ENCODE measurements around the gene VTI1A. TPM values are rescaled to one million over a fixed set of nuclear protein-coding genes. Genes with fewer than 3 reads are reported as not detected.
A peak's percentile ranks its signal among the peaks of the same experiment; 100 is the strongest.

The VTI1A gene
- total RNA-seq, 1 donor, result 37.1 TPM

DNA sequence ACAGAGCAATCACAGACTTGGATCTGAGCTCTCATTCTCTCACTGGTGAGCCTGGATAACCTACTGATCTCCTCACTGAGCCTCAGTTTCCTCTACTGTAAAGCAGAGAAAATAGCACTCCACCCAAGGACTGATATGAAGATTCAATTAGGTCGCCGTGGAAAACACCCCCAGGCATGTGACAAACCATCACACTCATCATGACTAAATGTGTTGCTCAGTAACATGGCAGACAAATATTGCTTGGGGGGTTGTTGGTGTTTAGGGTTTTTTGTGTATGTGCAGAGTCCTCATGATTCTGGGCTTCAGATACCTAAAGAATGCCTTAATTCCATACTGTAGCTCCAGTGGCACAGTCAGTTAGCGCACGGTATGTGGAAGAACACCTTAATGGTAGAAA lies 380.9 kb downstream of the VTI1A start:
- H3K4me3 ChIP-seq (ENCODE audit: low read depth, low read length), result no peak overlapping the region
- TF ChIP-seq, protein P1, sequence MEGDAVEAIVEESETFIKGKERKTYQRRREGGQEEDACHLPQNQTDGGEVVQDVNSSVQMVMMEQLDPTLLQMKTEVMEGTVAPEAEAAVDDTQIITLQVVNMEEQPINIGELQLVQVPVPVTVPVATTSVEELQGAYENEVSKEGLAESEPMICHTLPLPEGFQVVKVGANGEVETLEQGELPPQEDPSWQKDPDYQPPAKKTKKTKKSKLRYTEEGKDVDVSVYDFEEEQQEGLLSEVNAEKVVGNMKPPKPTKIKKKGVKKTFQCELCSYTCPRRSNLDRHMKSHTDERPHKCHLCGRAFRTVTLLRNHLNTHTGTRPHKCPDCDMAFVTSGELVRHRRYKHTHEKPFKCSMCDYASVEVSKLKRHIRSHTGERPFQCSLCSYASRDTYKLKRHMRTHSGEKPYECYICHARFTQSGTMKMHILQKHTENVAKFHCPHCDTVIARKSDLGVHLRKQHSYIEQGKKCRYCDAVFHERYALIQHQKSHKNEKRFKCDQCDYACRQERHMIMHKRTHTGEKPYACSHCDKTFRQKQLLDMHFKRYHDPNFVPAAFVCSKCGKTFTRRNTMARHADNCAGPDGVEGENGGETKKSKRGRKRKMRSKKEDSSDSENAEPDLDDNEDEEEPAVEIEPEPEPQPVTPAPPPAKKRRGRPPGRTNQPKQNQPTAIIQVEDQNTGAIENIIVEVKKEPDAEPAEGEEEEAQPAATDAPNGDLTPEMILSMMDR (IDR thresholded peaks at IDR 0.05; ENCODE audit: insufficient read depth, low read depth, low read length), result no peak
- no peak for DNase-seq (ENCODE audit: low read depth)

DNA sequence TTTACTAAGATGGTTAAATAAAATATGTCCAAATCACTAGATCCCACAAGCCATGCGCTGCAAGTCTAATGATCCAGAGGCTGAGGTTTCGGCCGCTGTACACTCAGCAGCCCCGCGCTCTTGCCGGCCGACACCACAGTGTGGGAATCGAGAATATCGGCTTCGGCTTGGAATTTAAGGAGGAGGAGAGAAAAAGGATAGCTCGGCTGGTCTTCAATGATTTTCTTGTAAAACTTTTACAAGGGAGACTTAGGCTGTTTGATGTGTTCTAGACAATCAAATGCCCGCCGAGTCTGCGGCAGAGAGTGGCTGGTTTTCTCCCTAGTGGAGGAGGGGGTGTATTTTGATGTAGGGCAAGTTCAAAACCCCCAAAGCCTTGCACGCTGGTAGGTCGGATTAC lies 384.8 kb downstream of the VTI1A start:
- H3K4me3 ChIP-seq (ENCODE audit: low read depth, low read length), result no peak overlapping the region
- TF ChIP-seq, protein P1 (IDR thresholded peaks at IDR 0.05; ENCODE audit: insufficient read depth, low read depth, low read length), result no peak
- no peak for DNase-seq (ENCODE audit: low read depth)

DNA sequence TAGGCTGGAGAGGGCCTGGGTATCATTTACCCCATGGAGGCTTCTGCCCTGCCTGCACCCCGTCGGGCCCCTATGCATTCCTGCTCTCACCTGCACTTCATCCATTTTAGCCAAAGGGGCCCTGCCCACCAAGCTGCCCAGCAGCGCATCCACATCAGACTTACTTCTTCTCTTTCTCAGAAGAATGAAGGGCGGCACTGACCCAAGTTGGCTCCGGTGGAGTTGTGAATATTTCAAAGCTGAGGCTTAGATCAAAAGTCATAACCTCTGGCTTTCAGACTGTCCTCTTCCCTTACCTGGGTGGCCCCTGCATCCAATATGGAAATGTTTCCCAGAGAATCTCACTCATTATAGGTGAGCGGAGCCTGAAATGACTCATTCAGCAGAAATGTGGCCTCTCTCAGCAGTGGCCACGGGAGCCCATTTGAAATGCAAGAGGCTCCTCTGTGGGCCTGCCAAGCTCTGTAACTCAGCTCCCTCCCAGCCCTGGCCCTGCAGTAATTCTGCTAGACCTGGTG lies 385.4 kb downstream of the VTI1A start:
- TF ChIP-seq, protein P1 (IDR thresholded peaks at IDR 0.05; ENCODE audit: insufficient read depth, low read depth, low read length), result no peak
- H3K4me3 ChIP-seq (ENCODE audit: low read depth, low read length), result no peak overlapping the region
- no peak for DNase-seq (ENCODE audit: low read depth)

- H3K4me3 ChIP-seq (ENCODE audit: low read depth, low read length), result no peak overlapping the region
- no peak for DNase-seq (ENCODE audit: low read depth)
- TF ChIP-seq, protein P1 (IDR thresholded peaks at IDR 0.05; ENCODE audit: insufficient read depth, low read depth, low read length), result no peak
Observed at GRCh38 chr10:112832959-112833358, 385.9 kb downstream of the VTI1A start.

- no peak overlapping the region for H3K4me3 ChIP-seq (ENCODE audit: low read depth, low read length)
- TF ChIP-seq, protein P1 (IDR thresholded peaks at IDR 0.05; ENCODE audit: insufficient read depth, low read depth, low read length), result no peak
- no peak for DNase-seq (ENCODE audit: low read depth)
Observed at GRCh38 chr10:112834751-112835181, 387.8 kb downstream of the VTI1A start.

DNA sequence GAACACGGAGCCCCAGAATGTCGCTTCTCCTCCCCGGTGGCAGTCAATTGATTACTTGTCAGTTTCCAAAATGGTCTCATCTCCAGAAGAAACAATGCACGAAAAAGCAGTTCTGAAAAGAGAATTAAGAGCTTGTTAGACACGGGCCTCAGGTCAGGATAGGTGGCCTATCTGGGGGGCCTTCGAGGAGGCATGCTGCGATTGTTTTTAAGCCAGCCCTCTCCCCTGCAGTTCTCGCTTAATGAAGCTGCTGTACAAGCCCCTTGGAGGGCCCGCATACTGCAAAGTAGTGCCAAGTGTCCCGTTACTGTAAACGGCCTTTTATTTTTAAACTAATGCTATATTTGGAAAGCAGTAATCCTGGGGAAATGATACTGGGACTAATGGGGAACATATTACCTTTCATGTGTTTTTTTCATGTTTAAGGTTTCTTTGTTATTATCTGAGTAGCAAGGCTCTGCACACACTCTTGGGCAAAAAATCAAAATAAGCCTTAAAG lies 388.3 kb downstream of the VTI1A start:
- no peak for DNase-seq (ENCODE audit: low read depth)
- TF ChIP-seq, protein P1 (IDR thresholded peaks at IDR 0.05; ENCODE audit: insufficient read depth, low read depth, low read length), result no peak

GRCh38 chr10:112835944-112836451 lies 389.0 kb downstream of the VTI1A start:
- DNase-seq (ENCODE audit: low read depth), result peak; percentile 10
- no peak overlapping the region for H3K4me3 ChIP-seq (ENCODE audit: low read depth, low read length)
- TF ChIP-seq, protein P1 (IDR thresholded peaks at IDR 0.05; ENCODE audit: insufficient read depth, low read depth, low read length), result no peak

More for the DNA sequence above, 388.3 kb downstream of the VTI1A start:
- H3K4me3 ChIP-seq (ENCODE audit: low read depth, low read length), result no peak overlapping the region
